ENCODE results near the gene TINAGL1. TPM values are rescaled to one million over a fixed set of nuclear protein-coding genes. Genes with fewer than 3 reads are reported as not detected.
A peak's percentile ranks its signal among the peaks of the same experiment; 100 is the strongest.

TINAGL1 gene
- total RNA-seq, 2 donors from 2014 or later = not detected

DNA sequence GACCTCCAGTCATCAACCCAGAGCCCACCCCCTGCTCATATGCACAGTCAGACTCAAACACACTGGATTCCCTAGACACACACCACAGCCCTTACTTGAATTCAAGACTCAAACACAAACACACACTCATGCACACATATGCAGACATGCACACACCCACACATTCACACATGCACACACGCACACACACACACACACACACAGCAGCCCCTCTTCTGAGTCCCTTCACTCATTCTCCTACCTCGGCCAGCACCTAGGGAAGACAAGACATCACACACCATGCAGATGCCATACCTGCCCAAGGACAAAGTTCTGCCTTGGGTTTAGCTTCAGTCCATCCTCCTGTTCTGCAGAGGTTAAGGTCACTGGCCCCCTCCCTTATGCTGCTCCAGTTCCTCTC, 39.6 kb downstream of the TINAGL1 start:
- H3K36me3 Mint-ChIP-seq (ENCODE audit: low read depth) = peaks cover 9% of the 10 kb centered on the region
- H3K27me3 Mint-ChIP-seq = peaks cover 39% of the 10 kb centered on the region
- H3K4me1 Mint-ChIP-seq = peaks cover 7% of the 10 kb centered on the region
- H3K9me3 ChIP-seq (ENCODE audit: control insufficient read depth, low read length, poor library complexity, severe bottlenecking) = no peaks in the 10 kb centered on the region
- ATAC-seq = no peak
- no peak overlapping the region for H3K27ac Mint-ChIP-seq
- H3K4me3 Mint-ChIP-seq = no peak overlapping the region
- no peak for DNase-seq

DNA sequence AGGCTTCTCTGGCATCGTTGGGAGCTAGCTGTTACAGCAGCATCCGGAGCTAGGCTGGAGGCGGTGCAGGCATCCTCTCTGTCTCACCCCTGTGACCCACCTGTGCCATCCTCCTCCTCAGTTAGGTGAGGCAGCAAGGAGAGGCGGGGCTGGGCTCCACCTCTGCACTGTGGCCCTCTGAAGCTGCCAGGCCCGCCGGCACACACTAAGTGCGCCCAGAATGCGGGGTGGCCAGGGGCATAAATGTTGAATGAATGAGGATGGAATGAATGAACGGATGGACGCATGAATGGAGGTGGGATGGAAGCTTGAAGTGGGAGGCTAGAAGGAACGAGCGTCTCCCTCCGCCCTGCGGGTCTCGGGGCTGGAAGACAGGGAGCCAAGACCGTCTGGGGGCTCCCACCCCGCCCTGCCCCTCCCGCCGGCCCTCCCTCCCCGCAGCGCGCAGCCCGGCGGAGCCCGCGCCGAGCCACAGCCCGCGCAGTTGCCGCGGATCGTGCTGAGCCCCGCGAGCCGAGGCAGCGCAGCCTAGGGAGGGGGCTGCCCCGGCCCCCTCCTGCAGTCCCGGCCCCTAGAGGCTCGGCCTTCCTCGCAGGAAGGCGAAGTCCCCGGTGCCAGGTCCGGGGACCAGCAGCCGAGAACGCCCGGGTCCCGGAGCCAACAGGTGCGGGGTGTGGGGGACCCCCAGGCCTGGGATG, 41.1 kb downstream of the TINAGL1 start, which contains the start of gene HCRTR1:
TSS of gene HCRTR1 (plus strand) at position 472 of the 698 bp plus-strand sequence. CDS start 1,504 bp downstream, outside the sequence.
- no peaks in the 10 kb centered on the region for H3K9me3 ChIP-seq (ENCODE audit: control insufficient read depth, low read length, poor library complexity, severe bottlenecking)
- Mint-ChIP-seq H3K4me3 (peak within 1 kb of the TSS; percentile 82), H3K4me1 (peaks cover 7% of the 10 kb centered on the region), H3K36me3 (ENCODE audit: low read depth) (peaks cover 9% of the 10 kb centered on the region), H3K27me3 (peaks cover 39% of the 10 kb centered on the region), H3K27ac (peak within 1 kb of the TSS; percentile 8)
- ATAC-seq (peak; percentile 10), DNase-seq (no peak)

DNA sequence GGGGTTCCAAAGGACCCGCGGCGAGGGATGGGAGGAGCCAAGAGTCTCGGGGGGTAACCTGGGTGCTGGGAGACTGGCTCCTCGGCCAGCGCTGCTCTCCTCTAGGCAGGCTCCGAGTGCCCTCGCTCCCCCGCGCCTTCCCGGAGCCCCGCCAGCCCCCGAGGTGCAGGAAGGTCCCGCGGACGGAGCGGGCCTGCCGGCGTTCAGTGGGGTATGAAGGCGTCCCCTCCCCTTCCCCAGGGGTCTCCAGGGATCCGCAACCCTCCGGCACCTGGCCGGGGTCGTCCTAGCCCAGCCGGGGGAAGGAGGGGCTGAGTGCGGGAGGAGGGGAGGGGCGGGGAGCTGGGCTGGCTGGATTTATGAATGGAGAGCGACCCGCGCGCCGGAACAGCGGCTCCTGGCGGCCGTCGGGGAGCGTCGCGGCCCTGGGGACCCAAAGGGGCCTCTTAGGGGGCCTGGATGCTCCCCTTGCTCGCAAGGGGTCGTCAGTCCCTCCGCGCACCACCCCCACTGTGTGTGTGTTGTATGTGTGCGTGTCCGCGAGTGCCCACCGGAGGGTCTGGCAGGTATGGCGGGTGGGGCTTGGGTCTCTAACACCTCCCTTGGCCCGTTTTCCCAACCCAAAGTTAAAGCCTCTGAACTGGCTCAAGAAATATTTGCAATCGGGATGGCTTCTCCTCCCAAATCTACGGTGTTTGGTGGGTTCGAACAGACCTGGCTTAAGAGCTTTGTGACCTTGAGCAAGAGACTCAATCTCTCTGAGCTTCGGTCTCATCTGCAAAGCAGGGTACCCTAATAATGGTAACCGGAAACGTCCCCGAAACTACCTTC, 41.8 kb downstream of the TINAGL1 start:
- Mint-ChIP-seq H3K27ac (no peak overlapping the region), H3K4me1 (peaks cover 7% of the 10 kb centered on the region), H3K27me3 (peaks cover 39% of the 10 kb centered on the region), H3K36me3 (ENCODE audit: low read depth) (peaks cover 9% of the 10 kb centered on the region), H3K4me3 (peak overlapping the region; percentile 49)
- DNase-seq (peak in 2 of 3 donors; percentile 23 to 27), ATAC-seq (peak; percentile 67)
- H3K9me3 ChIP-seq (ENCODE audit: control insufficient read depth, low read length, poor library complexity, severe bottlenecking) = no peaks in the 10 kb centered on the region

DNA sequence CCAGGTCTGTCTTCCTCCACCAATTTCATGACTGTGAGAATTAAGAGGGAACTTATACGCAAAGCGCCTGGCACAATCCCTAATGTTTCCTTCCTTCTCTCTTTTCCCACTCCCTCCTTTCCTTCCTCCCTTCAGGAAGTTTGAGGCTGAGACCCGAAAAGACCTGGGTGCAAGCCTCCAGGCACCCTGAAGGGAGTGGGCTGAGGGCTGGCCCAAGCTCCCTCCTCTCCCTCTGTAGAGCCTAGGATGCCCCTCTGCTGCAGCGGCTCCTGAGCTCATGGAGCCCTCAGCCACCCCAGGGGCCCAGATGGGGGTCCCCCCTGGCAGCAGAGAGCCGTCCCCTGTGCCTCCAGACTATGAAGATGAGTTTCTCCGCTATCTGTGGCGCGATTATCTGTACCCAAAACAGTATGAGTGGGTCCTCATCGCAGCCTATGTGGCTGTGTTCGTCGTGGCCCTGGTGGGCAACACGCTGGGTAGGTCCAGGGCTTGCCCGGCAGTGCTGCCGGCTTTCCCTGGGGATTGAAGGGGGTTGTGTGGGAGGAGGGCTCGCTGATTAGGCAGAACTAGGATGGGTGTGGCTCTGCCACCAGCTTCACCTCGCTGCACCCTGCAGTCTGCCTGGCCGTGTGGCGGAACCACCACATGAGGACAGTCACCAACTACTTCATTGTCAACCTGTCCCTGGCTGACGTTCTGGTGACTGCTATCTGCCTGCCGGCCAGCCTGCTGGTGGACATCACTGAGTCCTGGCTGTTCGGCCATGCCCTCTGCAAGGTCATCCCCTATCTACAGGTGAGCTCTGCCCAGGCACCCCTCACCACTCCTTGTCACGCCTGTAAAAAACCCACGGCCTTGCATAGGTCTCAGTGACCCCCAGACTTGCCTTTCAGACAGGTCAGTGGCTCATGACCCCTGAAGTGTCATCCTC, 42.9 kb downstream of the TINAGL1 start:
- DNase-seq = no peak
- peak overlapping the region; percentile 41 for H3K4me3 Mint-ChIP-seq
- H3K27ac Mint-ChIP-seq = peak overlapping the region; percentile 9

DNA sequence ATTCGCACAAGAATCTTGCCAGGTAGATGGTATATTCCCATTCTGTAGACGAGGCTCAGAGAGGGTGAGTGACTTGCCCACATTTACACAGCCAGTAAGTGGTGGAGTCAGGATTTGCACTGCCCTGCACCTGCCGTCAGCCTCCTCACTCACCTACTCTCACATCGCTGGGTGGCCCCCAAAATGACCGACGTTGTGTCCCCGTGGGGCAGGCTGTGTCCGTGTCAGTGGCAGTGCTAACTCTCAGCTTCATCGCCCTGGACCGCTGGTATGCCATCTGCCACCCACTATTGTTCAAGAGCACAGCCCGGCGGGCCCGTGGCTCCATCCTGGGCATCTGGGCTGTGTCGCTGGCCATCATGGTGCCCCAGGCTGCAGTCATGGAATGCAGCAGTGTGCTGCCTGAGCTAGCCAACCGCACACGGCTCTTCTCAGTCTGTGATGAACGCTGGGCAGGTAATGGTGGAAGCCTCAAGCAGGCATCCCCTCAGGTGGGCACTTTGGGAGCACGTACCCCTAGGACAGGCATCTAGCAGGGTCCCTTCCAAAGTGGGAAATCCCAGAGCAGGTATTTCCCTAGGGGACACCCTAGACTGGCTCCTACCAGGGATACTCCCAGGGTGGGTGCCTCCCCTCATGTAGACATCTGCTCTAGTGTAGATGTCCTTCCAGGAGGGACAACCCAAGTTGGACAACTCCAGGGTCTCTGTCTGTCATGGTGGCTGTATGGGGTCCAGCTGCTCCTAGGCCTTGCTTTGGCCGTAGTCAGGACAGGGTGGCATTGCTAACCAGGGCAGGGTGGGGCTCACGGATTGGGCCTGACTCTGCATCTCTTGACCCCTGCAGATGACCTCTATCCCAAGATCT, 44.5 kb downstream of the TINAGL1 start:
- peaks cover 15% of the 10 kb centered on the region for H3K4me1 Mint-ChIP-seq
- H3K36me3 Mint-ChIP-seq (ENCODE audit: low read depth) = peaks cover 6% of the 10 kb centered on the region
- H3K4me3 Mint-ChIP-seq = no peak overlapping the region
- H3K27me3 Mint-ChIP-seq = peaks cover 33% of the 10 kb centered on the region
- ATAC-seq = no peak
- H3K27ac Mint-ChIP-seq = no peak overlapping the region
- H3K9me3 ChIP-seq (ENCODE audit: control insufficient read depth, low read length, poor library complexity, severe bottlenecking) = no peaks in the 10 kb centered on the region
- no peak for DNase-seq

More for the DNA sequence above, 42.9 kb downstream of the TINAGL1 start:
- H3K9me3 ChIP-seq (ENCODE audit: control insufficient read depth, low read length, poor library complexity, severe bottlenecking) = no peaks in the 10 kb centered on the region
- Mint-ChIP-seq H3K4me1 (peaks cover 11% of the 10 kb centered on the region), H3K27me3 (peaks cover 39% of the 10 kb centered on the region), H3K36me3 (ENCODE audit: low read depth) (peaks cover 9% of the 10 kb centered on the region)
- no peak for ATAC-seq

DNA sequence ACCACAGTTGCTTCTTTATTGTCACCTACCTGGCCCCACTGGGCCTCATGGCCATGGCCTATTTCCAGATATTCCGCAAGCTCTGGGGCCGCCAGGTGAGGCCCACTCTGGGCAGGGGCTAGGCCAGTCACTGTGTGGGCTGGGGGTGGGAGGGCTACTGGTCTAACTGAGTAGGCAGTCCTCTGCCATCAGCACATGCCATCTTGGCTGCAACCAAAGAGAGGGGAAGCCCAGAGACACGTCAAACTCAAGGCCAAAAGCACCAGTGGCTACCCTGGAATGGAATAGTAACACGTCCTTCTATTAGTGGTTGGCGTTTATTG, 45.1 kb downstream of the TINAGL1 start:
- Mint-ChIP-seq H3K4me1 (peaks cover 14% of the 10 kb centered on the region), H3K4me3 (no peak overlapping the region), H3K27ac (no peak overlapping the region), H3K27me3 (peaks cover 27% of the 10 kb centered on the region), H3K36me3 (ENCODE audit: low read depth) (peaks cover 3% of the 10 kb centered on the region)
- ATAC-seq (no peak), DNase-seq (no peak)
- no peaks in the 10 kb centered on the region for H3K9me3 ChIP-seq (ENCODE audit: control insufficient read depth, low read length, poor library complexity, severe bottlenecking)

DNA sequence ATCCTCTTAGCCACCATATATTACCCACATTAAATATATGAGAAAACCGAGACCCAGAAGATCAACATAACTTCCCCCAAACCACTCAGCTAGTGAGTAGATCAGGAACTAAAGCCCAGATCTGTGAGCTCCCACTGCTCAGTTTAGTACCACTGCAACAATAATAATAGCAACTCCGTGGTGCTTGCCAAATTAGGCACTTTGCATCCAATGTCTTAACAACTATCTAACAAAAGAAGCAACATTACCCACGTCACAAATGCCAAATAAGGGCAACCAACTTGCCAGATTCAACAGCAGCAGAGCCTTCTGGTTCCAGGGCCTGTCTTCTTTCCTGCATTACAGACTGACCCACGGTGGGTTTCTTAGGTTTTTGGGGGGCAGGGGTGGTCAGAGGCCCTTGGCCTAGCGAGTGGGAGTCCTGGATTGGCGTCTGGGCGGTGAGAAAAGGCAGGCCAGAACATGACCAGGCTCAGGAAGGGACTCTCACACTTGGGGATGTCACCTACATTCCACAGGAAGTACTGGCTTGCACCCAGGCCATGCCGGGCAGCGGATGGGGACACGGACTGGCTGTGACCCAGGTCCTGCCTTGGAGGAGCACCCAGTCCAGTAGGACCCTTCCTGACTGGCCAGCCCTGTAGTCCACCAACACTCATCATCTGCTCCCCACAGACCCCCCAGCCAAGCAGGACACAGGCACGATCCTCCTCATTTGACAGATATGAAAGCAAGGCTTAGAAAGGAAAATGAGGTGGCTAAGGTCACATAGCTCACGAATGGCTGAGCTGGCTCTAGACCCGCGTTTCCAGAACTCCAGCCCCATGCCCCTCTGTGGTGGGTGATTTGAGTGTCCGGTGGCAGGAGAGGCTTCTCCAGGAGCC, 45.8 kb downstream of the TINAGL1 start:
- H3K4me1 Mint-ChIP-seq = peaks cover 14% of the 10 kb centered on the region
- H3K4me3 Mint-ChIP-seq = no peak overlapping the region
- H3K27me3 Mint-ChIP-seq = peaks cover 21% of the 10 kb centered on the region
- DNase-seq = no peak
- H3K36me3 Mint-ChIP-seq (ENCODE audit: low read depth) = peaks cover 3% of the 10 kb centered on the region
- H3K9me3 ChIP-seq (ENCODE audit: control insufficient read depth, low read length, poor library complexity, severe bottlenecking) = no peaks in the 10 kb centered on the region
- H3K27ac Mint-ChIP-seq = no peak overlapping the region
- ATAC-seq = no peak

DNA sequence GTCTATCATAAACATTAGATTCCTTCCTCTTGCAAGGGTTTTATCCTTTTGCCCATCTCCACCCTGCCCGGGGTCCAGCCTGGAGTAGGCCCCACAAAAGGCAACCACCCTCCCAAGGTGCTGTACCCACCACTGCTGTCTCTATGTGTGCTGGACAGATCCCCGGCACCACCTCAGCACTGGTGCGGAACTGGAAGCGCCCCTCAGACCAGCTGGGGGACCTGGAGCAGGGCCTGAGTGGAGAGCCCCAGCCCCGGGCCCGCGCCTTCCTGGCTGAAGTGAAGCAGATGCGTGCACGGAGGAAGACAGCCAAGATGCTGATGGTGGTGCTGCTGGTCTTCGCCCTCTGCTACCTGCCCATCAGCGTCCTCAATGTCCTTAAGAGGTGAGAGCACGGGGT, 47.0 kb downstream of the TINAGL1 start:
- Mint-ChIP-seq H3K36me3 (ENCODE audit: low read depth) (no peaks in the 10 kb centered on the region), H3K4me3 (no peak overlapping the region), H3K27ac (peak overlapping the region; percentile 14), H3K4me1 (peaks cover 15% of the 10 kb centered on the region), H3K27me3 (peaks cover 18% of the 10 kb centered on the region)
- no peaks in the 10 kb centered on the region for H3K9me3 ChIP-seq (ENCODE audit: control insufficient read depth, low read length, poor library complexity, severe bottlenecking)
- DNase-seq = no peak
- ATAC-seq = no peak

DNA sequence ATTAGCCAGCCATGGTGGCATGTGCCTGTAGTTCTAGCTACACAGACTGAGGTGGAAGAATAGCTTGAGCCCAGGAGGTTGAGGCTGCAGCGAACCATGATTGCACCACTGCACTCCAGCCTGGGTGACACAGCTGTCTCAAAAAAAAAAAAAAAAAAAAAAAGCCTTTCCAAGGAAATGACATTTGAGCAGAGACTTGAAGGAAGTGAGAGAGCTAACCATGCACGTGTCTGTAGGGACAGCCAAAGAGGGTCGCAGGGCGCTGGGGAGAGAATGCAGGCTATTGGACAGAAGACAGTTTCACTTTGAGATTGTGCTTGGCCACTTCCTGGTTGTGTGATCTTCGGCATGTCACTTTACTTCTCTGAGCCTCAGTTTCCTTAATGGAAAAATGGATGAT, 48.0 kb downstream of the TINAGL1 start:
- Mint-ChIP-seq H3K36me3 (ENCODE audit: low read depth) (no peaks in the 10 kb centered on the region), H3K4me1 (peaks cover 15% of the 10 kb centered on the region), H3K4me3 (no peak overlapping the region), H3K27me3 (peaks cover 8% of the 10 kb centered on the region), H3K27ac (peak overlapping the region; percentile 14)
- no peaks in the 10 kb centered on the region for H3K9me3 ChIP-seq (ENCODE audit: control insufficient read depth, low read length, poor library complexity, severe bottlenecking)
- DNase-seq (no peak), ATAC-seq (no peak)

DNA sequence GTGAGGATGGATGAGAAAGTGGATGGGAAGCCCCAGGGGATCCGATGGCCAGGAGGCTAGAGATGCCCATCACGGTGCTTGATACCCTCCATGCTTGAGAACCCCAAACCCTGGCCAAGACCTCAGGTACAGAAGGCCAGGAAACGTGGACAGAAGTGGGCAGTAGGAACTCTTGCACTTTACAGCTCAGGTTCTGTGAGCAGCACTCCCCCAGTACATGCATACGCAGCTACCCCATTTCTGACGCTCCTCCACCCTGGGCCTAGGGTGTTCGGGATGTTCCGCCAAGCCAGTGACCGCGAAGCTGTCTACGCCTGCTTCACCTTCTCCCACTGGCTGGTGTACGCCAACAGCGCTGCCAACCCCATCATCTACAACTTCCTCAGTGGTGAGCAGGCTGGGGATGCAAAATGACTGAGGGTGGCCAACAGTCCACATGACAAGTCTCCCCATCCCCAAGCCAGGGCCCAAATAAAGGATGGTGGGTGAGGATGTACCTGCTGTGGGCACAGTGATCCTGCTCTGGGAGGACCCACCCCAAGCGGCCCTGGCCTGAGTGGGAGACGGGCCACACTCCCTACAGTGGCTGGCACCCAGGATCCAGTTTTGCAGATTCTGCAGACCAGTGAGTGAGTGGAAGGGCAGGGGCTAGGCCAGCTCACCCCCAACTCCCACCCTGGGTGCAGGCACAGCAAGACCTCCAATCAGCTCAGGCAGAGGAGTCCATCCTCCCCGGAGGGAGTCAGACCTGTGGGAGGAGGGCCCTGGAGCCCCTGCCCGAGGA, 48.6 kb downstream of the TINAGL1 start:
- no peaks in the 10 kb centered on the region for H3K36me3 Mint-ChIP-seq (ENCODE audit: low read depth)
- peaks cover 15% of the 10 kb centered on the region for H3K4me1 Mint-ChIP-seq
- no peak overlapping the region for H3K27ac Mint-ChIP-seq
- no peak for DNase-seq
- no peaks in the 10 kb centered on the region for H3K9me3 ChIP-seq (ENCODE audit: control insufficient read depth, low read length, poor library complexity, severe bottlenecking)
- ATAC-seq = no peak
- peaks cover 2% of the 10 kb centered on the region for H3K27me3 Mint-ChIP-seq
- H3K4me3 Mint-ChIP-seq = no peak overlapping the region

DNA sequence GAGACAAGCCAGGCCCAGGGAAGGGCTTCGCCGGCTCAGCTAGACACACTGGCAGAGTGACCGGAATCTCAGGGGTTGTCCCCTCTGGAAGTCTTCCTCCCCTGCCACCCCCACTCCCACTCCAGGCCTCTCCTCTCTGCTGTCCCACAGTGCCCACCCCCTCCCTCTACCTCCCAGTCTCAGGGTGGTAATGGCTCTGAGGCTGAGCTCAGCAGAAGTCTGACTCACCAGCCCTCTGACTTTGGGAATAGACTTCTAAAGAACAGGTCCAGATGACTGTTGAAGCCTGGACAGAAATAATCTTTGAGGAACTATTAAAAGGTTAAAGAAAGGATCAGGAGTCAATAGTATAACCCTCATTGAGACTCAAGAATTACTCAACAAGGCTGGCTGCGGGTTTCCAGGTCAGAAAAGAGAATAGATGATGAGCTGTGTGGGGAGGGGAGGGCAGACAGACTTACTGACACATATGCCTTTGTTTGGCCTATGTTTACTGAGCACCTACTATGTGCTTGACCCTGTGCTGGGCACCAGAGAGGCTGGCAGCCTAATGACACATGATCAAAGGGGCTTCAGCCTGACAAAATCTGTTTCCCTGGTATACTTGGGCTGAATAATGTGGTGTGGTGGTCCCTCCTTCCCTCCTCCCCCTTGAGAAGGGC, 49.4 kb downstream of the TINAGL1 start:
- Mint-ChIP-seq H3K36me3 (ENCODE audit: low read depth) (peaks cover 5% of the 10 kb centered on the region), H3K27me3 (no peaks in the 10 kb centered on the region), H3K4me3 (no peak overlapping the region), H3K4me1 (peaks cover 15% of the 10 kb centered on the region), H3K27ac (no peak overlapping the region)
- DNase-seq (no peak), ATAC-seq (no peak)
- H3K9me3 ChIP-seq (ENCODE audit: control insufficient read depth, low read length, poor library complexity, severe bottlenecking) = no peaks in the 10 kb centered on the region
